RWPE2 (cell line): ENCODE results near the gene NRSN2.

Experiments used
- ATAC-seq: fragments of 200-7000 bp; cut with Tn5 transposase; 3 replicates; pipeline ENCODE4 v1.9.1; 2021; ENCODE audit warnings: low read depth
- DNase-seq: peaks from one replicate; pipeline ENCODE4 v3.0.0-alpha.2; 2020; ENCODE audit warnings: low spot score
- H3K27ac ChIP-seq: fragments of 450-650 bp; 2 replicates; pipeline ENCODE4 v1.5.1; 2017; ENCODE audit warnings: mild to moderate bottlenecking; ENCODE audit not compliant: poor library complexity, severe bottlenecking
- H3K27me3 ChIP-seq: fragments of 250-450 bp; sonication (Bioruptor Pico); 2 replicates; pipeline ENCODE4 v1.5.1; 2021; ENCODE audit warnings: mild to moderate bottlenecking, moderate library complexity; ENCODE audit not compliant: insufficient read depth, poor library complexity, severe bottlenecking
- H3K36me3 ChIP-seq: fragments of 250-450 bp; sonication (Bioruptor Pico); 2 replicates; pipeline ENCODE4 v1.5.1; 2020; ENCODE audit warnings: low read depth, mild to moderate bottlenecking, moderate library complexity
- H3K4me1 ChIP-seq: fragments of 250-450 bp; sonication (Bioruptor Pico); 2 replicates; pipeline ENCODE4 v1.5.1; 2021; ENCODE audit warnings: mild to moderate bottlenecking, moderate library complexity; ENCODE audit not compliant: insufficient read depth, poor library complexity, severe bottlenecking
- H3K4me3 ChIP-seq: fragments of 250-450 bp; sonication (Bioruptor Pico); 2 replicates; pipeline ENCODE4 v1.5.1; 2021; ENCODE audit warnings: mild to moderate bottlenecking, moderate library complexity; ENCODE audit not compliant: severe bottlenecking
- H3K9me3 ChIP-seq: fragments of 250-450 bp; sonication (Bioruptor Pico); 2 replicates; pipeline ENCODE4 v1.5.1; 2021; ENCODE audit warnings: mild to moderate bottlenecking, moderate library complexity; ENCODE audit not compliant: severe bottlenecking
- TF ChIP-seq, protein P1 (sequence below): fragments of 450-650 bp; IDR thresholded peaks from one replicate; pipeline ENCODE4 v1.5.1; 2017; ENCODE audit warnings: mild to moderate bottlenecking, moderate library complexity; ENCODE audit not compliant: poor library complexity, severe bottlenecking

Gene NRSN2

DNA sequence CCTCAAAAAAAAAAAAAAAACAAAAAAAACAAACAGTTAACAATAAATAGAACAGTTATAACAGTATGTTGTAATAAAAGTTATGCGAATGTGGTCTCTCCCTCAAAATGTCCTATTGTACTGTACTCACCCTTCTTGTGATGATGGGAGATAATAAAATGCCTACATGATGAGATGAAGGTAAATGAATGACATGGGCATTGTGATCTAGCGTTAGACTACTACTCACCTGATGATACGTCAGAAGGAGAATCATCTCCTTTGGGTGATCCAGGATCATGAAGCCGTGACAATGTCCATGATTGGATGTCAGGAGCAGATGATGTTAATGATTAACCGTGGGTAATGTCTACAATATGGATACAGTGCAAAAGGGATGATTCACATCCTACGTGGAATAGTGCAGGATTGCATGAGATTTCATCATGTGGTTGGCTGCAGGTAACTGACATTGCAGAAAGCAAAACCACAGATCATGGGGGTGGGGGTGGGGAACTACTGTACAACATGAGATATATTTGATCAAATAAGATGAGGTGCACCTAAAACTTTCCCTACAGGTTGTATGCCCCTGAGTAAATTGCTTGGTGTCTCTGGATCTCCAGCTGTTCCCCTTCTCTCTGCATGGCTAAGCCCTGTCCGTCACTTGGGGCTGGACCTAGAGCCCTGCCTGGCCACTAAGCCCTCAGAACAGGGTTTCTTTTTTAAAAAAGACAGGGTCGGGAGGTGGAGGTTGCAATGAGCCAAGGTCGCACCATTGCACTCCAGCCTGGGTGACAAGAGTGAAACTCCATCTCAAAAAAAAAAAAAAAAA, 55.0 kb downstream of the NRSN2 start:
- peak; percentile 80 for DNase-seq
- H3K9me3 ChIP-seq: peaks cover 2% of the 10 kb centered on the region
- H3K4me3 ChIP-seq: no peak overlapping the region
- no peaks in the 10 kb centered on the region for H3K27me3 ChIP-seq
- H3K4me1 ChIP-seq: peaks cover 25% of the 10 kb centered on the region
- H3K27ac ChIP-seq: peak overlapping the region; percentile 96
- peaks cover 18% of the 10 kb centered on the region for H3K36me3 ChIP-seq
- TF ChIP-seq, protein P1, sequence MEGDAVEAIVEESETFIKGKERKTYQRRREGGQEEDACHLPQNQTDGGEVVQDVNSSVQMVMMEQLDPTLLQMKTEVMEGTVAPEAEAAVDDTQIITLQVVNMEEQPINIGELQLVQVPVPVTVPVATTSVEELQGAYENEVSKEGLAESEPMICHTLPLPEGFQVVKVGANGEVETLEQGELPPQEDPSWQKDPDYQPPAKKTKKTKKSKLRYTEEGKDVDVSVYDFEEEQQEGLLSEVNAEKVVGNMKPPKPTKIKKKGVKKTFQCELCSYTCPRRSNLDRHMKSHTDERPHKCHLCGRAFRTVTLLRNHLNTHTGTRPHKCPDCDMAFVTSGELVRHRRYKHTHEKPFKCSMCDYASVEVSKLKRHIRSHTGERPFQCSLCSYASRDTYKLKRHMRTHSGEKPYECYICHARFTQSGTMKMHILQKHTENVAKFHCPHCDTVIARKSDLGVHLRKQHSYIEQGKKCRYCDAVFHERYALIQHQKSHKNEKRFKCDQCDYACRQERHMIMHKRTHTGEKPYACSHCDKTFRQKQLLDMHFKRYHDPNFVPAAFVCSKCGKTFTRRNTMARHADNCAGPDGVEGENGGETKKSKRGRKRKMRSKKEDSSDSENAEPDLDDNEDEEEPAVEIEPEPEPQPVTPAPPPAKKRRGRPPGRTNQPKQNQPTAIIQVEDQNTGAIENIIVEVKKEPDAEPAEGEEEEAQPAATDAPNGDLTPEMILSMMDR: no peak
- ATAC-seq: peak; percentile 86

DNA sequence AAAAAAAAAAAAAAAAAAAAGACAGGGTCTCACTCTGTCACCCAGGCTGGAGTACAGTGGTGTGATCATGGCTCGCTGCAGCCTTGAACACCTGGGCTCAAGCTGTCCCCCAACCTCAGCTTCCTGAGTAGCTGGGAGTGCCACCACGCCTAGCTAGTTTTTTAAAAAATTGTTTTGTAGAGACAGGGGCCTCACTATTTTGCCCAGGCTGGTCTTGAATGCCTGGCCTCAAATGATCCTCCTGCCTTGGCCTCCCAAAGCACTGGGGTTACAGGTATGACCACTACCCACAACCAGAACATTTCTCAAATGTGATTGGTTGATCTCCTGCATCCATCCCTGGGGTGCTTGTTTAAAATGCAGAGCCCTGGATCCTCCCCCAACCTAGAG, 55.6 kb downstream of the NRSN2 start:
- Histone ChIP-seq H3K36me3 (peaks cover 12% of the 10 kb centered on the region), H3K27me3 (no peaks in the 10 kb centered on the region), H3K4me1 (peaks cover 30% of the 10 kb centered on the region), H3K9me3 (peaks cover 2% of the 10 kb centered on the region), H3K27ac (peak overlapping the region; percentile 96), H3K4me3 (no peak overlapping the region)
- no peak for ATAC-seq
- no peak for DNase-seq
- TF ChIP-seq, protein P1: no peak

DNA sequence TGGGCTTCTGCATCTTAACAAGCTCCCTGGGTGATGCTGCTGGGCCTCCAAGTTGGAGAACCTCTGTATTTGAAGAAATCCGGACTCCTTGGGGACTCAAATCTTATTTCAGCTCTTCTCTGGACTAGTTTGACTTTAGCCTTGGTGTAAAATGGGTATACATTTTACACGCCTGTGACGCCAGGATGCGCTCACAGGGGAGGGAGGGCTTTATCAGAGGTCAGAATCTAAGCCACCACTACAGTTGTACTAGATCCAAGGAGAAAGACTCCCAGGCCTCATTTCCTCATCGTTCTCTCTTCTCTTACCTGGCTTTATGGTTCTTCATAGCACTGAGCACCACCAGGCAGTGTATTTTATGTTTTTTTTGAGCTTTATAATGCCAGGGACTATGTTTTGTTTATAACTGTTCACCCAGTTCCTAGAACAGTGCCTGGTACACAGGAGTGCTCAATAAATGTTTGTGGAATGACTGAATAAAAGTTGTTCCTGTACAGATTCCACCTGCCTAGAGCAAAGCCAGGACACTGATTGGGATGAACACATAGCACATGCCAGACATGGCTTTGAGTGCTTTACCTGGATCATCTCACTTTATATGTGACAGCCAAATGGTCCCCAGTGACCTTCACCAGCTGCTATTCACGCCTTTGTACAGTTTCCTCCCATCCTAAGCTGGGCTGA, 56.1 kb downstream of the NRSN2 start:
- TF ChIP-seq, protein P1: no peak

DNA sequence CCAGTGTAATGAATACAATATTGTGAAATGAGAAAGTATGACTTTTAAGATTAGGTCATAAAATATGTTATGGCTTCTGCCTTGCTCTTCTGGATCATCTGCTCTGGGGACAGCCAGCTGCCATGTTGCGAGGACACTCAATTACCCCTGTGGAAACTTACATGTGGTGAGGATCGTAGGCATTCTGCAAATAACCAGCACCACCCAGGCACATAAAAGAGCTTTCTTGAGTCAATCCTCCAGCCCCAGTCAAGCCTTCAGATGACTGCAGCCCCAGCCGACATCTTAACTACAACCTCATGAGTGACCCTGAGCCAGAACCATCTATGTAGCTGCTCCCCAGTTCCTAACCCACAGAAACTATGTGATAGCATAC, 56.7 kb downstream of the NRSN2 start:
- peak overlapping the region; percentile 96 for H3K27ac ChIP-seq
- TF ChIP-seq, protein P1: no peak
- ATAC-seq: no peak

More for the DNA sequence above, 56.1 kb downstream of the NRSN2 start:
- H3K36me3 ChIP-seq: peaks cover 6% of the 10 kb centered on the region
- ATAC-seq (no peak), DNase-seq (no peak)
- H3K27me3 ChIP-seq: no peaks in the 10 kb centered on the region
- peaks cover 2% of the 10 kb centered on the region for H3K9me3 ChIP-seq
- H3K27ac ChIP-seq: peak overlapping the region; percentile 96
- no peak overlapping the region for H3K4me3 ChIP-seq
- H3K4me1 ChIP-seq: peaks cover 30% of the 10 kb centered on the region

More for the DNA sequence above, 56.7 kb downstream of the NRSN2 start:
- DNase-seq: no peak
- Histone ChIP-seq H3K27me3 (no peaks in the 10 kb centered on the region), H3K36me3 (0 out of 2 replicates have a peak, but pooled peaks cover 4% of the 10 kb centered on the region), H3K9me3 (peaks cover 2% of the 10 kb centered on the region), H3K4me3 (no peak overlapping the region), H3K4me1 (peaks cover 30% of the 10 kb centered on the region)
